ENCODE measurements around the gene PBX1.

- TF ChIP-seq CTCF (IDR thresholded peaks at IDR 0.05), result no peak
- TF ChIP-seq POLR2A (IDR thresholded peaks at IDR 0.05), result no peak
- TF ChIP-seq EP300 (IDR thresholded peaks at IDR 0.05), result no peak
Measured at GRCh38 chr1:164511001-164511705, 47.8 kb upstream of the PBX1 start.
